ENCODE results near the gene BFSP2. TPM values are rescaled to one million over a fixed set of nuclear protein-coding genes. Genes with fewer than 3 reads are reported as not detected.
"Not testable (repeated sequence)": the region's sequence is repeated elsewhere in the genome, so short reads cannot be mapped to it uniquely, and the experiment has no call there.

The BFSP2 gene
- total and polyA plus RNA-seq, 7 donors: 2.5 TPM; not detected in 6

DNA sequence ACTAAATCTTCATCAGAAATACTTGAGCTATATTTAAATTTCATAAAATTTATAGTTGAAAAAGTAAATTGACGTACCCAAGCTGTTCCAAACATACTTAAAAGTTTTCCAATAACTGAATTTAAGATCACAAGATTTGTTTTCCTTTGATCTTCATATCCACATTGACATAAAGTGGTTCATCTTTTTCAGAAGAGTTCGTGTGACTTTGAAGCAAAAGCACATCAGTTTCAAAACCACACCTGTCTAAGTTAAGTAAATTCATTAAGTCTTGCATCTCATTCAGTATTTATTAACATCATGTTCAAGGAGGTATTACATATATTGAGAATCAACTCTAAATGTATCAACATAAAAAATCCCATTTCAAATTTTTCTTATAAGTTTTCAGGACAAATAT, 79.5 kb downstream of the BFSP2 start:
- TF ChIP-seq POLR2A (IDR thresholded peaks at IDR 0.05): no peak
- no peak for TF ChIP-seq POLR2AphosphoS5 (IDR thresholded peaks at IDR 0.05)
- TF ChIP-seq, protein P1, sequence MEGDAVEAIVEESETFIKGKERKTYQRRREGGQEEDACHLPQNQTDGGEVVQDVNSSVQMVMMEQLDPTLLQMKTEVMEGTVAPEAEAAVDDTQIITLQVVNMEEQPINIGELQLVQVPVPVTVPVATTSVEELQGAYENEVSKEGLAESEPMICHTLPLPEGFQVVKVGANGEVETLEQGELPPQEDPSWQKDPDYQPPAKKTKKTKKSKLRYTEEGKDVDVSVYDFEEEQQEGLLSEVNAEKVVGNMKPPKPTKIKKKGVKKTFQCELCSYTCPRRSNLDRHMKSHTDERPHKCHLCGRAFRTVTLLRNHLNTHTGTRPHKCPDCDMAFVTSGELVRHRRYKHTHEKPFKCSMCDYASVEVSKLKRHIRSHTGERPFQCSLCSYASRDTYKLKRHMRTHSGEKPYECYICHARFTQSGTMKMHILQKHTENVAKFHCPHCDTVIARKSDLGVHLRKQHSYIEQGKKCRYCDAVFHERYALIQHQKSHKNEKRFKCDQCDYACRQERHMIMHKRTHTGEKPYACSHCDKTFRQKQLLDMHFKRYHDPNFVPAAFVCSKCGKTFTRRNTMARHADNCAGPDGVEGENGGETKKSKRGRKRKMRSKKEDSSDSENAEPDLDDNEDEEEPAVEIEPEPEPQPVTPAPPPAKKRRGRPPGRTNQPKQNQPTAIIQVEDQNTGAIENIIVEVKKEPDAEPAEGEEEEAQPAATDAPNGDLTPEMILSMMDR (IDR thresholded peaks at IDR 0.05): no peak
- no peak for TF ChIP-seq EP300 (IDR thresholded peaks at IDR 0.05)
- Histone ChIP-seq H3K4me1 (peaks cover 0 to 10% (median 8%) of the 10 kb centered on the region in 4 donors), H3K9me3 (no peaks in the 10 kb centered on the region), H3K27me3 (no peaks in the 10 kb centered on the region), H3K36me3 (no peaks in the 10 kb centered on the region), H3K27ac (no peak overlapping the region), H3K4me3 (no peak overlapping the region)
- intact Hi-C loops (cut with DNase I): no loop called here
- WGBS, 2 donors: 61 to 68% methylated on average over 2 of the region's 2 CpGs
- DNase-seq: no peak

DNA sequence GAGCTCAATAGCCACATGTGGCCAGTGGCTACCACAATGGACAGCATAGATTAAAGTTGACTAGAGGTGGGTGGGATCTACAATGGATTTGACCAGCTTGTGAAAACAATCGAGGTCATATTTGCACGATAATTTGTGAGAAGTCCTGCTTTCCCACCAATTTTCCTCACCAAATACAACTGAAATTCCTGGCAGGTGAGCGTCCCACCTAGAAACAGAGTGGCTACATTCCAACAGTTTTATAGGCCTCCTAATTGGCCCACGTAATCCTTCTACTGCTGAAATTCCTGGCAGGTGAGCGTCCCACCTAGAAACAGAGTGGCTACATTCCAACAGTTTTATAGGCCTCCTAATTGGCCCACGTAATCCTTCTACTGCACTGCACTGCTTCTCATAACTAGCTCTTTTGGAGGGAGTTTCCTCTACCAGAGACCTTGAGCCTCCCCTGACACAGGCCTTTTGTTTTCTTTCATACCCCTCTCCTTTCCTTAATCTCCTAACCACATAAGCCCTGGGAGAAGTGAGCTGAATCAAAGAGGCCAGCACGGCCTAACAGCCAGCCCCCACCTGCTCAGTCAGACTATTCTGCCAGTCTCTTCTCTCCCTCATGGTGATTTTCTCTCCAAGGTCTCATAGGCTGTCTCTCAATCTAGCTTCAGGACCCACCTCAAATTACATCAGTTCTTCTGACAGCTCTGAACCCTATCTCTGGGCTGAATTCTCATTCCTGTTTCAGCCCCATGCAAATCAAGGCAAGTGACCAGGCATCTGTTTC, 80.2 kb downstream of the BFSP2 start:
- Histone ChIP-seq H3K27ac (no peak overlapping the region), H3K36me3 (no peaks in the 10 kb centered on the region), H3K4me1 (peaks cover 0 to 3% (median 2%) of the 10 kb centered on the region in 4 donors), H3K27me3 (no peaks in the 10 kb centered on the region), H3K9me3 (no peaks in the 10 kb centered on the region), H3K4me3 (no peak overlapping the region)
- no peak for TF ChIP-seq POLR2AphosphoS5 (IDR thresholded peaks at IDR 0.05)
- no peak for DNase-seq
- intact Hi-C loops (cut with DNase I): no loop called here
- 19 to 68% methylated on average over 7 of the region's 7 CpGs for WGBS, 2 donors

DNA sequence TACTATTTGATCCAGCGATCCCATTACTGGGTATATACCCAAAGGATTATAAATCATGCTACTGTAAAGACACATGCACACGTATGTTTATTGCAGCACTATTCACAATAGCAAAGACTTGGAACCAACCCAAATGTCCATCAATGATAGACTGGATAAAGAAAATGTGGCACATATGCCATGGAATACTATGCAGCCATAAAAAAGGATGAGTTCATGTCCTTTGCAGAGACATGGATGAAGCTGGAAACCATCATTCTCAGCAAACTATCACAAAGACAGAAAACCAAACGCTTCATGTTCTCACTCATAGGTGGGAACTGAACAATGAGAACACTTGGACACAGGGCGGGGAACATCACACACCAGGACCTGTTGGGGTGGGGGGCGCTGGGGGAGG, 82.6 kb downstream of the BFSP2 start:
- 70 to 73% methylated on average over 5 of the region's 5 CpGs for WGBS, 2 donors
- H3K4me3 ChIP-seq; H3K4me1 ChIP-seq; H3K27me3 ChIP-seq; intact Hi-C loops (cut with DNase I); H3K9me3 ChIP-seq; H3K36me3 ChIP-seq; DNase-seq; H3K27ac ChIP-seq: not testable (repeated sequence)

DNA sequence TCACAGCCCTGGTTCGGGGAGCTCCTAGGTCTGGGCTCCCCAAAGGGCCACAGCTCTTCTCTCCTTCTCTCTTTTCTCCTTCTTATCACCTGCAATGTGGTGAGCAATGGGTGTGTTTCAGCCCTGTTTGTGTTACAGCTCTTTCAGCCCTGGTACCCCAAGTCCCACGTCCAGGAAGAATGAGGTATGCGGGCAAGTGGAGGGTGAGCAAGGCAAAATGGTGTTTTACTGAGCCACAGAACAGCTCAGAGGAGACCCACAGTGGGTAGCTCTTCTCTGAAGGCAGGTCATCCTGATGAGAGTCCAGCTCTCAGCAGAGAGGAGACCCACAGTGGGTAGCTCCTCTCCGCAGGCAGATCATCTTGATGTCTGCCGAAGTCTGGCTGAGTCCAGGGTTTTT, 86.8 kb downstream of the BFSP2 start:
- intact Hi-C loops (cut with DNase I): no loop called here
- Histone ChIP-seq H3K9me3 (no peaks in the 10 kb centered on the region), H3K4me3 (no peak overlapping the region), H3K27me3 (no peaks in the 10 kb centered on the region), H3K36me3 (no peaks in the 10 kb centered on the region), H3K4me1 (no peaks in the 10 kb centered on the region), H3K27ac (no peak overlapping the region)
- WGBS, 2 donors: 97 to 98% methylated on average over 5 of the region's 5 CpGs
- TF ChIP-seq, protein P1 (IDR thresholded peaks at IDR 0.05): no peak
- TF ChIP-seq POLR2AphosphoS5 (IDR thresholded peaks at IDR 0.05): no peak
- TF ChIP-seq POLR2A (IDR thresholded peaks at IDR 0.05): no peak
- TF ChIP-seq EP300 (IDR thresholded peaks at IDR 0.05): no peak
- no peak for DNase-seq

DNA sequence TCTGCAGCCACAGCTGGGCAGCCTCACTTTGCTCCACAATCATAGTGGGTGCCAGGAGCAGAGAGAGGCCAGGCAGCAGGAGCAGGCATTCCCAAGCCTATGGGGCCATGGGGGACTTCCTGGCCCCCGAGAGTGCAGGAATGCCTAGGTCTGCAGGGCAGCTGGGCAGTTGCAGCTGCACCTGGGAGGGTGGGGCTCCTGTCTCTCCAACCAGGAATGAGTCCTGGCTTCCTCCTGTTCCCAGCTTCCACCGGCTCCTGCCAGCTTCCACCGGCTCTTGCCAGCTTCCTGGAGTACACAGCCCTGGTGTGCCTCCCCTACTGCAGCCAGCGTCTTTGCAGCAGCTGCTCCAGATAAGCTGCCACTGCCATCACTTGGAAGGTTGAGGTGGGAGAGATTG, 87.3 kb downstream of the BFSP2 start:
- WGBS, 2 donors: 18 to 62% methylated on average over 4 of the region's 4 CpGs
- H3K9me3 ChIP-seq: no peaks in the 10 kb centered on the region
- H3K4me1 ChIP-seq: no peaks in the 10 kb centered on the region
- H3K27me3 ChIP-seq: no peaks in the 10 kb centered on the region
- no peak overlapping the region for H3K27ac ChIP-seq
- TF ChIP-seq POLR2AphosphoS5 (IDR thresholded peaks at IDR 0.05) (no peak), EP300 (IDR thresholded peaks at IDR 0.05) (no peak), POLR2A (IDR thresholded peaks at IDR 0.05) (no peak)
- TF ChIP-seq, protein P1 (IDR thresholded peaks at IDR 0.05): no peak
- intact Hi-C loops (cut with DNase I): no loop called here
- DNase-seq: no peak
- H3K36me3 ChIP-seq: no peaks in the 10 kb centered on the region
- no peak overlapping the region for H3K4me3 ChIP-seq
